Putamen (tissue), 1 donor: ENCODE data around the gene TJP3.

Experiments used
- DNase-seq: peaks from one replicate; pipeline ENCODE4 v3.0.0-alpha.2; 2016; ENCODE audit warnings: low spot score

TJP3 gene

GRCh38 chr19:3784607-3785450, 76.6 kb downstream of the TJP3 start:
- DNase-seq, result no peak

- no peak for DNase-seq
Observed at GRCh38 chr19:3785451-3785937, 77.3 kb downstream of the TJP3 start.

GRCh38 chr19:3785938-3786824, 78.0 kb downstream of the TJP3 start, which contains the start of gene MATK:
TSS of gene MATK (minus strand) at chr19:3786381. CDS start at chr19:3785135, 1,246 bp downstream.
- DNase-seq, result no peak

GRCh38 chr19:3788996-3789778, 81.0 kb downstream of the TJP3 start:
- DNase-seq, result no peak

- DNase-seq, result no peak
Observed at GRCh38 chr19:3790209-3790734, 82.1 kb downstream of the TJP3 start.

GRCh38 chr19:3790941-3791340, 82.8 kb downstream of the TJP3 start:
- no peak for DNase-seq

- DNase-seq, result no peak
Observed at GRCh38 chr19:3792114-3792513, 83.9 kb downstream of the TJP3 start.

- DNase-seq, result no peak
Observed at GRCh38 chr19:3793799-3794198, 85.6 kb downstream of the TJP3 start.

- DNase-seq, result no peak
Observed at GRCh38 chr19:3796358-3796757, 88.2 kb downstream of the TJP3 start.

GRCh38 chr19:3798137-3798536, 90.0 kb downstream of the TJP3 start:
- no peak for DNase-seq
